Fibroblast of the aortic adventitia (primary cell): ENCODE results near the gene SELE. TPM values are rescaled to one million over a fixed set of nuclear protein-coding genes. Genes with fewer than 3 reads are reported as not detected.
"Not testable (repeated sequence)": the region's sequence is repeated elsewhere in the genome, so short reads cannot be mapped to it uniquely, and the experiment has no call there.

Source experiments
- DNase-seq: peaks from one replicate; pipeline ENCODE4 v3.0.0-alpha.2; 2010; ENCODE audit warnings: low read depth
- H3K4me3 ChIP-seq: 2 replicates; pipeline ENCODE4 v1.5.1; 2011; ENCODE audit warnings: low read depth, mild to moderate bottlenecking, control low read depth, low read length, moderate library complexity
- total RNA-seq: library from RNA; depleted of rRNA; stranded (reverse); fragments of >200 nt; gene quantifications from 2 replicates; pipeline ENCODE4 v1.2.3, GENCODE V29; 2012; ENCODE audit warnings: low replicate concordance
- TF ChIP-seq, protein P1 (sequence below): IDR thresholded peaks from 2 replicates; pipeline ENCODE4 v1.5.1; 2011; ENCODE audit warnings: mild to moderate bottlenecking, low read length, control low read depth, inconsistent platforms; ENCODE audit not compliant: insufficient read depth

SELE gene
- total RNA-seq, 1 donor: not detected

DNA sequence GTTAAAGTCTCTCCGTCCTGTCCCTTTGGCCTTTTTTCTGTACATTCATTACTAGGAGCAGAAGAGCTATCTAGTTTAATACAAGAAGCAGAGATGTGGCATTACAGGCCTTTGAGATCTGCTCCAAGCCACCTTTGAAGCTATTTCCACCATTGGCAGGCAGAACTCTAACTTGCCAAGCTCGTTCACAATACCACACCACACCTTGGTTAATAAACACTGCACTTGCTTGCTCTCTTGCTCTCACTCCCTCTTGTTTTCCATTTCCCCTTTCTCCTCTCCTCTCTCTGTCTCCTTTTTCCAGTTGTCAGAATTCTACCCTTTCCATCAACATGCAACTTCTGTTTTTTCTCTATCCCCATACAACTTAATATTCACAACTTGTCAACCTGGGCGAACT is 7.0 kb downstream of the SELE start:
- TF ChIP-seq, protein P1, sequence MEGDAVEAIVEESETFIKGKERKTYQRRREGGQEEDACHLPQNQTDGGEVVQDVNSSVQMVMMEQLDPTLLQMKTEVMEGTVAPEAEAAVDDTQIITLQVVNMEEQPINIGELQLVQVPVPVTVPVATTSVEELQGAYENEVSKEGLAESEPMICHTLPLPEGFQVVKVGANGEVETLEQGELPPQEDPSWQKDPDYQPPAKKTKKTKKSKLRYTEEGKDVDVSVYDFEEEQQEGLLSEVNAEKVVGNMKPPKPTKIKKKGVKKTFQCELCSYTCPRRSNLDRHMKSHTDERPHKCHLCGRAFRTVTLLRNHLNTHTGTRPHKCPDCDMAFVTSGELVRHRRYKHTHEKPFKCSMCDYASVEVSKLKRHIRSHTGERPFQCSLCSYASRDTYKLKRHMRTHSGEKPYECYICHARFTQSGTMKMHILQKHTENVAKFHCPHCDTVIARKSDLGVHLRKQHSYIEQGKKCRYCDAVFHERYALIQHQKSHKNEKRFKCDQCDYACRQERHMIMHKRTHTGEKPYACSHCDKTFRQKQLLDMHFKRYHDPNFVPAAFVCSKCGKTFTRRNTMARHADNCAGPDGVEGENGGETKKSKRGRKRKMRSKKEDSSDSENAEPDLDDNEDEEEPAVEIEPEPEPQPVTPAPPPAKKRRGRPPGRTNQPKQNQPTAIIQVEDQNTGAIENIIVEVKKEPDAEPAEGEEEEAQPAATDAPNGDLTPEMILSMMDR: no peak

DNA sequence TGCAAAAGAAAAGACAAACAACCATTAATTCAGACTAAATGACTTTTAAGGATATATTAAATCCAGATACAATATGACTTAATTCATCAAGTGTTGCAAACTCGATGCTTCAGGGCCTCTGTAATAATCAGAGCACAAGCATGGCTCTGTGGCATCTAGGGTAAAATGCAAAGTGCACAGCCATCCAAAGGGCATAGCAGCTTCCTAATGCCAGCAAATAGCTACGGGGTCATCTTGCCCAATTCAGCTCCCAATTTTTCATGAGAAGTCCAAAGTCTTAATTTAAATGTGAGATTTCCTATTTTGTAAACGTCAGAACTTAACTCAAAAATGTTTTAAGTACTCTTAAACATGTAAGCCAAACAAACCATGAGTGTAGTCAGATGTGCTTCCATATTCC is 7.9 kb downstream of the SELE start:
- TF ChIP-seq, protein P1: no peak
- no peak for DNase-seq

More for the DNA sequence above, 7.0 kb downstream of the SELE start:
- no peak overlapping the region for H3K4me3 ChIP-seq
- DNase-seq: no peak

DNA sequence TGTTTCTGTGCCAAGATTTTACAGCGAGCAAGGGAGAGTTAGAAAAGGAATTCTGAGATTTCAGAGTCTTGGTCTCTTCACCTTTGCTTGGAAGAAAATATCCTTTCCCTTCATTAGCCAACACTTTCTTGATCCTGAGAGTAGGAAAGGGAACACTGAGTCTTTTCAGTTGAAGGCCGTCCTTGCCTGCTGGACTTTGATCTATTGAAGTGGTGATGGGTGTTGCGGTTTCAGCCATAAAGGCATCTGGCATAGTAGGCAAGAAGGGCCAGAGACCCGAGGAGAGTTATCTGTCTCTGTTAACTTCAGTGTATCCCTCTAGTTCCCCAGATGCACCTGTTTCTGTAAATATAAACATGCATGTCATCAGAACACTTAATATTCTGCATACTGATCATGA is 9.7 kb downstream of the SELE start:
- no peak for DNase-seq
- H3K4me3 ChIP-seq: no peak overlapping the region
- TF ChIP-seq, protein P1: no peak

More for the DNA sequence above, 7.9 kb downstream of the SELE start:
- H3K4me3 ChIP-seq: no peak overlapping the region

DNA sequence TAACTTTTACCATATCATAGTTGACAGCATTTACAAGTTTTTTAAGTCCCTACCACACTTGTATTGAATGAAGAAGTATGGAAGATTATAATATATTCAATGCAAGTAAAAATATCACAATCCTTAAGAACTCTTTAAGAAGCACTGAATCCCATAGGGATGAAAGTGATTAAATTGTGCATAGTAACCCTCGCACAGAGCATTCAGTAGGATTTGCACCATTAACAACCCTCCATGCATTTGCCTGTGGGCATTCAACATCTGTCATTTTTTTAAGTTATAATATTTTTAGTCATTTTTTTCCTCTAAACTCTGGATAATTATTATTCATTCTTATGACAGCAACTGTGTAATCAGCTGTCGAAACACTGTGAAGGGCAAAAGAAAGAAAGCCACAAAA is 10.1 kb downstream of the SELE start:
- no peak for DNase-seq
- TF ChIP-seq, protein P1: no peak
- no peak overlapping the region for H3K4me3 ChIP-seq

DNA sequence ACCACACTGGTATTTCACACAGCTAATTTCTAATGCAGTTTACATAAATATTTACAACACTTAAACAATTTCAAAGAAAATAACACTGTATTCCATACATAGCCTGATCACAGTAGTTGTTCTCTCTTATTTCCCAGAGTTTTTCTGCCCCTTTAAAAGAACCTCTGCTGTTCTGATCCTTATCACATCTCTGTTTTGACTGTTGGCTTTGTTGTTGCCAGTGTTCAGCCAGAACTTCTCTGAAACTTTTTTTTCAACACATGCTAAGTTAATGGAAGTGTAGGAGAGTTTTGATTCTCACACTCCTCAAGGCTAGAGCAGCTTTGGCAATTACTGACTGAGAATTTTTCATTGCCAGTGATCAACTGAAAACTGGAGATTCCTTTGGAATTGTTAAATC is 11.1 kb downstream of the SELE start:
- no peak for DNase-seq
- TF ChIP-seq, protein P1: no peak
- H3K4me3 ChIP-seq: no peak overlapping the region

DNA sequence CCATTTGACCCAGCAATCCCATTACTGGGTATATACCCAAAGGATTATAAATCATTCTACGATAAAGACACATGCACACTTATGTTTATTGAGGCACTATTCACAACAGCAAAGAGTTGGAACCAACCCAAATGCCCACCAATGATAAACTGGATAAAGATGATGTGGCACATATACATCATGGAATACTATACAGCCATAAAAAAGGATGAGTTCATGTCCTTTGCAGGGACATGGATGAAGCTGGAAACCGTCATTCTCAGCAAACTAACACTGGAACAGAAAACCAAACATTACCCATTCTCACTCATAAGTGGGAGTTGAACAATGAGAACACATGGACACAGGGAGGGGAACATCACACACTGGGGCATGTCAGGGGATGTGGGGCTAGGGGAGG is 18.8 kb downstream of the SELE start:
- not testable (repeated sequence) for DNase-seq, H3K4me3 ChIP-seq

DNA sequence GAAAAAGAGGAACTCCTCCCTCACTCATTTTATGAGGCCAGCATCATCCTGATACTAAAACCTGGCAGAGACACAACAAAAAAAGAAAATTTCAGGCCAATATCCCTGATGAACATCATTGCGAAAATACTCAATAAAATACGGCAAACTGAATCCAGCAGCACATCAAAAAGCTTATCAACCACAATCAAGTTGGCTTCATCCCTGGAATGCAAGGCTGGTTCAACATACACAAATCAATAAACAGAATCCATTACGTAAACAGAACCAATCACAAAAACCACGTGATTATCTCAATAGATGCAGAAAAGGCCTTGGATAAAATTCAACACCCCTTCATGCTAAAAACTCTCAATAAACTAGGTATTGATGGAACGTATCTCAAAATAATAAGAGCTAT is 20.8 kb downstream of the SELE start:
- DNase-seq, H3K4me3 ChIP-seq: not testable (repeated sequence)

DNA sequence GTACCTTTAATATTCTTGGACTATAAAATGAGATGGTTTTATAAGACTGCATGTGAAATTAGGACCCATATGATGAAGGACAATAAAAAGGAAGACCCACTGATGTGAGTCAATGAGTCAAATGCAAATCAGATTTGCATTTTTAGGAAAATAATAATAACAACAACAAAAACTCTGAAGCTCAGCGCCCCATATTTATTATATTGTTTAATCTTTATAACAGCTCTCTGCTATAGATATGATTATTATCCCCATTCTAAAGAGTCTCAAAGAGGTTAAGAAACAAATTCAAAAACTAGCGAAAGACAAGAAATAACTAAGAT is 21.6 kb downstream of the SELE start:
- TF ChIP-seq, protein P1: no peak
- H3K4me3 ChIP-seq: no peak overlapping the region
- no peak for DNase-seq
